ENCODE measurements around the gene RABEPK. TPM values are rescaled to one million over a fixed set of nuclear protein-coding genes. Genes with fewer than 3 reads are reported as not detected.
"Not testable (repeated sequence)": the region's sequence is repeated elsewhere in the genome, so short reads cannot be mapped to it uniquely, and the experiment has no call there.

RABEPK gene
- total and polyA plus RNA-seq, 10 of the 15 experiments (the other 5 are each of a cell fraction or from before 2014, with no cell fraction given): 26.9 to 59.8 (median 39.4) TPM

GRCh38 chr9:125264068-125264467 lies 63.7 kb downstream of the RABEPK start:
- TF ChIP-seq RUNX3 (IDR thresholded peaks at IDR 0.05; ENCODE audit: low read length): peak; percentile 54; the same call in 1 of the 2 replicates
- TF ChIP-seq NR2F1 (conservative IDR thresholded peaks at IDR 0.05): 0 out of 2 replicates have a peak, but pooled peaks have one; percentile 14
- H3K36me3 ChIP-seq (ENCODE audit: control insufficient read depth in 2 of 2, insufficient read depth in 2 of 2, low read length in 1 of 2); H3K27me3 ChIP-seq (replicated peaks in 1 of 2; ENCODE audit: control insufficient read depth in 2 of 2, insufficient read depth in 2 of 2, low read length in 1 of 2); CTCF ChIA-PET; ATAC-seq; BruUV-seq (replicated peaks); FAIRE-seq; in situ Hi-C loops (cut with MboI); H2AFZ ChIP-seq (ENCODE audit: control insufficient read depth, low read depth, low read length); H3K9me3 ChIP-seq (replicated peaks; ENCODE audit: control insufficient read depth, insufficient read depth, low read length); H4K20me1 ChIP-seq (ENCODE audit: control insufficient read depth, insufficient read depth); DNase-seq (ENCODE audit: low read depth, low spot score): not testable (repeated sequence)
- Histone ChIP-seq H3K4me3 (peak overlapping the region; percentile 50), H3K4me1 (ENCODE audit: control insufficient read depth, insufficient read depth, low read length) (peaks cover 21% of the 10 kb centered on the region), H3K4me2 (ENCODE audit: control insufficient read depth, insufficient read depth) (peak overlapping the region; percentile 70), H3K27ac (ENCODE audit: control insufficient read depth, insufficient read depth) (peak overlapping the region; percentile 51), H3K79me2 (ENCODE audit: control insufficient read depth, insufficient read depth, low read length) (peaks cover 58% of the 10 kb centered on the region), H3K9ac (ENCODE audit: control insufficient read depth, insufficient read depth, low read length) (peak overlapping the region; percentile 40; the same call in 1 of the 2 replicates)
- WGBS (ENCODE audit: insufficient coverage, insufficient replicate concordance, low lambda C conversion rate, missing lambda C conversion rate): 2% methylated on average over 7 of the region's 7 CpGs
- ChIA-PET POLR2A (interaction anchor here (0.6 to 1.3 kb wide), 7 partner anchors 14 to 1548 kb away, joined by 3 to 7 read pairs (median 4); partner anchors contain the start of gene HSPA5), RAD21 (ENCODE audit: unreplicated experiment) (interaction anchor here (0.7 to 3.9 kb wide), 2 partner anchors 23 to 123 kb away, joined by 3 to 15 read pairs; partner anchors contain the start of gene HSPA5), SMC1A (ENCODE audit: uncharacterized antibody, unreplicated experiment) (interaction anchor here (0.8 to 1.2 kb wide), 4 partner anchors 19 to 78 kb away, joined by 3 to 5 read pairs (median 3); partner anchors contain the start of gene HSPA5)
- intact Hi-C loops (cut with micrococcal nuclease; ENCODE audit: unreplicated experiment): loop anchor here (5.0 kb wide), 1 partner anchor 62 kb away; the partner anchor contains the start of gene RABEPK

DNA sequence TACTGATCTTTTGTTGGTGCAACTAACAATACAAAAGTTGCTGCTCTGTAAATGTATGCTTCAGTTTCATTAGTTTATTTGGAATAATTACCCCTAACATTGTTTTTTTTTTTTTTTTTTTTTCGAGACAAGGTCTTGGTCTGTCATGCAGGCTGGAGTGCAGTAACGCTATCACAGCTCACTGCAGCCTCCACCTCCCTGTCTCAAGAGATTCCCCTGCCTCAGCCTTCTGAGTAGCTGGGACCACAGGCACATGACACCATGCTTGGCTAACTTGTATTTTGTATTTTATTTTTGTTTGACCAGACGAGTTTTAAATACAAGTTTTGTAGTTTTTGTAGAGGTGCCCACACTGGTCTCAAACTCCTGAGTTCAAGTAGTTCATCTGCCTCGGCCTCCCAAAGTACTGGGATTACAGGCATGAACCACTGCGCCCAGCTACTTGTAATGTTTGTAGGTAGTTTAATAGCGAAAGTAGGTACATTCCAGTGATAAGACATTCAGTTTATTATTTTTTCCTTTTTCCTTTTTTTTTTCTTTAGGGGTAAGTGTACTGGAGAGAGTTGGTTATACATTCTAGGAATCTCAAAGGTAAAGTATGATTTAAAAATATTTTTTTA lies 68.2 kb downstream of the RABEPK start:
- peak; percentile 48 for ATAC-seq
- CTCF ChIA-PET: interaction anchor here (0.6 to 1.2 kb wide), 3 partner anchors 8 to 39 kb away, joined by 3 read pairs; no protein-coding TSS in a partner anchor
- no peaks in the 10 kb centered on the region for H3K27me3 ChIP-seq (replicated peaks in 1 of 2; ENCODE audit: control insufficient read depth in 2 of 2, insufficient read depth in 2 of 2, low read length in 1 of 2)

More for the DNA sequence above, 68.2 kb downstream of the RABEPK start:
- no TSS peak for BruUV-seq (replicated peaks)
- DNase-seq (ENCODE audit: low read depth, low spot score) (no peak), FAIRE-seq (no peak)
- in situ Hi-C loops (cut with MboI) (no loop called here), intact Hi-C loops (cut with micrococcal nuclease; ENCODE audit: unreplicated experiment) (no loop called here)
- no peak overlapping the region for H3K4me2 ChIP-seq (ENCODE audit: control insufficient read depth, insufficient read depth)
- WGBS (ENCODE audit: insufficient coverage, insufficient replicate concordance, low lambda C conversion rate, missing lambda C conversion rate): 53% methylated on average over 5 of the region's 6 CpGs
- no peaks in the 10 kb centered on the region for H4K20me1 ChIP-seq (ENCODE audit: control insufficient read depth, insufficient read depth)
- peaks cover 15% of the 10 kb centered on the region for H3K4me1 ChIP-seq (ENCODE audit: control insufficient read depth, insufficient read depth, low read length)
- ChIA-PET RAD21 (ENCODE audit: unreplicated experiment) (no interaction called here), SMC1A (ENCODE audit: uncharacterized antibody, unreplicated experiment) (interaction anchor here (0.5 to 1.4 kb wide), 7 partner anchors 12 to 39 kb away, joined by 3 to 5 read pairs (median 3); no protein-coding TSS in a partner anchor), POLR2A (interaction anchor here (0.6 to 1.3 kb wide), 6 partner anchors 10 to 295 kb away, joined by 3 to 6 read pairs (median 4); partner anchors contain the start of gene HSPA5)
- no peaks in the 10 kb centered on the region for H3K9me3 ChIP-seq (replicated peaks; ENCODE audit: control insufficient read depth, insufficient read depth, low read length)
- H2AFZ ChIP-seq (ENCODE audit: control insufficient read depth, low read depth, low read length): no peak overlapping the region
- no peak overlapping the region for H3K4me3 ChIP-seq
- peaks cover 56% of the 10 kb centered on the region for H3K79me2 ChIP-seq (ENCODE audit: control insufficient read depth, insufficient read depth, low read length)
- no peak for TF ChIP-seq BACH1 (IDR thresholded peaks at IDR 0.05; ENCODE audit: borderline replicate concordance)
- TF ChIP-seq ZNF384 (IDR thresholded peaks at IDR 0.05; ENCODE audit: borderline replicate concordance, low read depth, low read length): 0 out of 2 replicates have a peak, but pooled peaks have one; percentile 23
- H3K36me3 ChIP-seq (ENCODE audit: control insufficient read depth in 2 of 2, insufficient read depth in 2 of 2, low read length in 1 of 2): peaks cover 0 to 12% of the 10 kb centered on the region in 2 experiments; a peak in 2 of 4 replicates
- H3K9ac ChIP-seq (ENCODE audit: control insufficient read depth, insufficient read depth, low read length): no peak overlapping the region
- H3K27ac ChIP-seq (ENCODE audit: control insufficient read depth, insufficient read depth): peak overlapping the region; percentile 32; the same call in 1 of the 2 replicates
